Neural progenitor cell (in vitro differentiated cells): ENCODE measurements around the gene ITSN1.

ENCODE experiments used
- EZH2 ChIP-seq: fragments of 200-600 bp; sonication (generic); IDR thresholded peaks from 2 replicates; pipeline ENCODE4 v1.6.1; 2017; ENCODE audit warnings: antibody characterized with exemption, mild to moderate bottlenecking, moderate library complexity
- EZH2phosphoT487 ChIP-seq: fragments of 200-600 bp; sonication (generic); IDR thresholded peaks from 2 replicates; pipeline ENCODE4 v1.6.1; 2017; ENCODE audit warnings: antibody characterized with exemption
- TF ChIP-seq, protein P1 (sequence below): fragments of 200-600 bp; sonication (generic); IDR thresholded peaks from 2 replicates; pipeline ENCODE4 v1.5.1; 2017; ENCODE audit warnings: antibody characterized with exemption, mild to moderate bottlenecking

DNA sequence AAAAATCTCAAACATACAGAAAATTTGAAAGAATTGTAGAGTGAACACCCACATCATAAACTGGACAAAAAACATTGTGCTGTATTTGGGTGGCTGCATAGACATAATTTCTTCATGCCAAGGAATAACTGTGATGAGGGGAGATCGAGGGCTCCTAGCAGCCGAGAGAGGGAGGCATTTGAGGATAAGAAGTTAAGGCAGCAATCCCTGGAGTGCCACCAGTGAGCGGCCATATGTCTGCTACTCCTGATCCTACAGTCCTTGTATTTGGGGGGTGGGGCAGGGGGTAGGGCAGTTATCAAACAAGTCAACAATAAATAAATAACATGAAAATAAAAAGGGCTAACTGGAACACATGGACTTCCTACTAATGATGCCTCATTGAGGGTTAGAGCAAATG, 218.8 kb downstream of the ITSN1 start:
- TF ChIP-seq, protein P1, sequence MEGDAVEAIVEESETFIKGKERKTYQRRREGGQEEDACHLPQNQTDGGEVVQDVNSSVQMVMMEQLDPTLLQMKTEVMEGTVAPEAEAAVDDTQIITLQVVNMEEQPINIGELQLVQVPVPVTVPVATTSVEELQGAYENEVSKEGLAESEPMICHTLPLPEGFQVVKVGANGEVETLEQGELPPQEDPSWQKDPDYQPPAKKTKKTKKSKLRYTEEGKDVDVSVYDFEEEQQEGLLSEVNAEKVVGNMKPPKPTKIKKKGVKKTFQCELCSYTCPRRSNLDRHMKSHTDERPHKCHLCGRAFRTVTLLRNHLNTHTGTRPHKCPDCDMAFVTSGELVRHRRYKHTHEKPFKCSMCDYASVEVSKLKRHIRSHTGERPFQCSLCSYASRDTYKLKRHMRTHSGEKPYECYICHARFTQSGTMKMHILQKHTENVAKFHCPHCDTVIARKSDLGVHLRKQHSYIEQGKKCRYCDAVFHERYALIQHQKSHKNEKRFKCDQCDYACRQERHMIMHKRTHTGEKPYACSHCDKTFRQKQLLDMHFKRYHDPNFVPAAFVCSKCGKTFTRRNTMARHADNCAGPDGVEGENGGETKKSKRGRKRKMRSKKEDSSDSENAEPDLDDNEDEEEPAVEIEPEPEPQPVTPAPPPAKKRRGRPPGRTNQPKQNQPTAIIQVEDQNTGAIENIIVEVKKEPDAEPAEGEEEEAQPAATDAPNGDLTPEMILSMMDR, result no peak
- TF ChIP-seq EZH2 (no peak), EZH2phosphoT487 (no peak)
